ENCODE results near the gene PBX1. TPM values are rescaled to one million over a fixed set of nuclear protein-coding genes. Genes with fewer than 3 reads are reported as not detected.

The PBX1 gene
- total RNA-seq, result 37.4 TPM

GRCh38 chr1:164558461-164559341 is at the start of gene PBX1:
Gene PBX1 (plus strand): TSS chr1:164559184.
- H3K4me3 ChIP-seq, result peak within 1 kb of the TSS; percentile 69 to 82
- TF ChIP-seq CTCF (IDR thresholded peaks at IDR 0.05), result no peak
- peak within 1 kb of the TSS; percentile 79 to 84 for H3K27ac ChIP-seq
- H3K9me3 ChIP-seq, result no peaks in the 10 kb centered on the region
- DNase-seq (ENCODE audit: low spot score in 2 of 2), result peak; percentile 95 to 99
- H3K27me3 ChIP-seq, result no peaks in the 10 kb centered on the region
- H3K4me1 ChIP-seq, result no peaks in the 10 kb centered on the region
- H3K36me3 ChIP-seq, result no peaks in the 10 kb centered on the region
- intact Hi-C loops (cut with DNase I), result loop anchor here (1.0 to 5.0 kb wide), 4 partner anchors 18 to 229 kb away; no protein-coding TSS in a partner anchor

- no peak overlapping the region for H3K4me3 ChIP-seq
- H3K27ac ChIP-seq, result no peak overlapping the region
- no peak for DNase-seq (ENCODE audit: low spot score in 2 of 2)
- no peaks in the 10 kb centered on the region for H3K27me3 ChIP-seq
- H3K36me3 ChIP-seq, result no peaks in the 10 kb centered on the region
- H3K9me3 ChIP-seq, result no peaks in the 10 kb centered on the region
- H3K4me1 ChIP-seq, result no peaks in the 10 kb centered on the region
- intact Hi-C loops (cut with DNase I), result loop anchor here (2.0 kb wide), 1 partner anchor 276 kb away; no protein-coding TSS in a partner anchor
- no peak for TF ChIP-seq CTCF (IDR thresholded peaks at IDR 0.05)
These were observed 48.5 kb upstream of the PBX1 start for GRCh38 chr1:164510435-164510834.

- no peak for TF ChIP-seq CTCF (IDR thresholded peaks at IDR 0.05)
- Histone ChIP-seq H3K4me1 (no peaks in the 10 kb centered on the region), H3K4me3 (no peak overlapping the region), H3K36me3 (no peaks in the 10 kb centered on the region), H3K9me3 (no peaks in the 10 kb centered on the region), H3K27me3 (no peaks in the 10 kb centered on the region), H3K27ac (no peak overlapping the region)
- intact Hi-C loops (cut with DNase I), result loop anchor here (2.0 kb wide), 1 partner anchor 276 kb away; no protein-coding TSS in a partner anchor
- no peak for DNase-seq (ENCODE audit: low spot score in 2 of 2)
These were observed 47.8 kb upstream of the PBX1 start for GRCh38 chr1:164511001-164511705.

- H3K27me3 ChIP-seq, result no peaks in the 10 kb centered on the region
- no peak overlapping the region for H3K27ac ChIP-seq
- no peak for TF ChIP-seq CTCF (IDR thresholded peaks at IDR 0.05)
- no peaks in the 10 kb centered on the region for H3K36me3 ChIP-seq
- intact Hi-C loops (cut with DNase I), result no loop called here
- no peak overlapping the region for H3K4me3 ChIP-seq
- no peak for DNase-seq (ENCODE audit: low spot score in 2 of 2)
- no peaks in the 10 kb centered on the region for H3K4me1 ChIP-seq
- H3K9me3 ChIP-seq, result no peaks in the 10 kb centered on the region
These were observed 43.8 kb upstream of the PBX1 start for GRCh38 chr1:164515231-164515630.

GRCh38 chr1:164515711-164516331 is 43.2 kb upstream of the PBX1 start:
- intact Hi-C loops (cut with DNase I), result no loop called here
- H3K4me3 ChIP-seq, result no peak overlapping the region
- H3K4me1 ChIP-seq, result no peaks in the 10 kb centered on the region
- TF ChIP-seq CTCF (IDR thresholded peaks at IDR 0.05), result no peak
- H3K9me3 ChIP-seq, result no peaks in the 10 kb centered on the region
- no peaks in the 10 kb centered on the region for H3K36me3 ChIP-seq
- no peak overlapping the region for H3K27ac ChIP-seq
- no peaks in the 10 kb centered on the region for H3K27me3 ChIP-seq
- DNase-seq (ENCODE audit: low spot score in 2 of 2), result no peak

All from ascending aorta (tissue), 2 donors.